Femur (tissue), 1 donor: ENCODE measurements around the gene SNX19.
"Not testable (repeated sequence)": the region's sequence is repeated elsewhere in the genome, so short reads cannot be mapped to it uniquely, and the experiment has no call there.

Experiments
- DNase-seq: peaks from one replicate; pipeline ENCODE4 v3.0.0-alpha.2; 2017

The SNX19 gene, protein sequence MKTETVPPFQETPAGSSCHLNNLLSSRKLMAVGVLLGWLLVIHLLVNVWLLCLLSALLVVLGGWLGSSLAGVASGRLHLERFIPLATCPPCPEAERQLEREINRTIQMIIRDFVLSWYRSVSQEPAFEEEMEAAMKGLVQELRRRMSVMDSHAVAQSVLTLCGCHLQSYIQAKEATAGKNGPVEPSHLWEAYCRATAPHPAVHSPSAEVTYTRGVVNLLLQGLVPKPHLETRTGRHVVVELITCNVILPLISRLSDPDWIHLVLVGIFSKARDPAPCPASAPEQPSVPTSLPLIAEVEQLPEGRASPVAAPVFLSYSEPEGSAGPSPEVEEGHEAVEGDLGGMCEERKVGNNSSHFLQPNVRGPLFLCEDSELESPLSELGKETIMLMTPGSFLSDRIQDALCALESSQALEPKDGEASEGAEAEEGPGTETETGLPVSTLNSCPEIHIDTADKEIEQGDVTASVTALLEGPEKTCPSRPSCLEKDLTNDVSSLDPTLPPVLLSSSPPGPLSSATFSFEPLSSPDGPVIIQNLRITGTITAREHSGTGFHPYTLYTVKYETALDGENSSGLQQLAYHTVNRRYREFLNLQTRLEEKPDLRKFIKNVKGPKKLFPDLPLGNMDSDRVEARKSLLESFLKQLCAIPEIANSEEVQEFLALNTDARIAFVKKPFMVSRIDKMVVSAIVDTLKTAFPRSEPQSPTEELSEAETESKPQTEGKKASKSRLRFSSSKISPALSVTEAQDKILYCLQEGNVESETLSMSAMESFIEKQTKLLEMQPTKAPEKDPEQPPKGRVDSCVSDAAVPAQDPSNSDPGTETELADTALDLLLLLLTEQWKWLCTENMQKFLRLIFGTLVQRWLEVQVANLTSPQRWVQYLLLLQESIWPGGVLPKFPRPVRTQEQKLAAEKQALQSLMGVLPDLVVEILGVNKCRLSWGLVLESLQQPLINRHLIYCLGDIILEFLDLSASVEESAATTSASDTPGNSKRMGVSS

DNA sequence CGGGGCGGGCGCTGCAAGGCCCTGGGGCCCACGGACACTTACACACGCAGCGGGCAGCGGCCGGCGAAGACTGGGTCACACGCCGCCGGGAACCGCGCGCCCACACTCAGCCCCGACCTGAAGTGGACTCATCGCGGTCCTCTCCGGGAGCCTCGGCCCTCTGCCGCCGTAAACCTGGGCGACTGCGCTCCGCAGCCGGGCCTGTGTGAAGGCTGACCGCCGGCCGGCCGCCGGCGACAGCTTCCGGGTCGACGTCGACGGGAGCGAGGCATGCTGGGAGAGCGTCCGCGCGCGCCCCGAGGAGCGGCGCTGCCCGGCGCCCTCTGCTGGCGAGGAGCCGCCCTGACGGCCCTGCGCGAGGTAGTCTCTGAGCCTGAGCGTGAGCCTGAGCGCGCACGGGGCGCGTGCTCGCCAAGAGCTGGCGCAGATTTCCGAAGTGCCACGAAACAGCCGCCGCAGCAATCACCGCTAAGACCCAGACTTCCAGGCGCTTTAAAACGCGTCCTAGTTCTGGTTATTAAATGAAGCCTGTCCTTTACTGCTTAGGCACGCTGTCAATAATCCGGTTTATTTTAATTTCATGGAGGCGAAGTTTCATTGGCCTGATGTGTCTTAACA lies at the start of gene SNX19:
Gene SNX19 (minus strand): TSS at position 242 of the 618 bp plus-strand sequence. CDS start 540 bp downstream, outside the sequence.
- peak; percentile 95 for DNase-seq

DNA sequence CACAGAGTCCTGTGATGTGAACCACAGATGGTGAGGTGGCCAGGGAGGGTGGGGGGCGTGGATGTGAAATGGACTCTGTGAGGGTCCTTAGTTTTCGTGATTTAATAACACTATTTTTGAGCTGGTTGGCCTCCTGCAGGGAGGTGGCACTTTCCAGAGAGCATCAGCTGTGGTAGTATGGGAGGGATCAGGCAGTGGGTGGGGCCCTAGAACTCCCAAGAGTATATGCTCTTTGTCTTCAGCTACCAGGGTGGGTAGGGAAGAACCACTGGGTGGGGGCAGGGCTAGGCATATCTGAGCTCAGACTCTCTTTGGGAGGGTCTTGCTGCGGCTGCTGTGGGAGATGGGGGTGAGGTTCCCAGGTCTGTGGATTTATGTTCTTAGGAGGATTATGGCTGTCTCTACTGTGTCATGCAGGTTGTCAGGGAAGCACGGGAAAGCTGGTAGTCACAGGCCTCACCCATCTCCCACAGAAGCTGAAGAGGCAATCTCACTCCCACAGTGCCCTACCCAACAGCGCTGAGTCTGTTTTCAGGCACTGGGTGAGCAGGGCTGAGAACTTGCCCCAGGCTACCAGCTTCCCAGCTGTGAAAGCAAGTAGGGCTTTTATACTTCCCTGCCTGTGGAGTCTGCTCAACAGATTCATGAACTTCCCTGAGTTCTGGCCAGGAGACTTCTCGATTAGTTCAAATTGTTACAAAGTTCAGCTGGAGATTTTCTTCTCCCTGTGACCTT lies 47.9 kb upstream of the SNX19 start:
- DNase-seq = no peak

DNA sequence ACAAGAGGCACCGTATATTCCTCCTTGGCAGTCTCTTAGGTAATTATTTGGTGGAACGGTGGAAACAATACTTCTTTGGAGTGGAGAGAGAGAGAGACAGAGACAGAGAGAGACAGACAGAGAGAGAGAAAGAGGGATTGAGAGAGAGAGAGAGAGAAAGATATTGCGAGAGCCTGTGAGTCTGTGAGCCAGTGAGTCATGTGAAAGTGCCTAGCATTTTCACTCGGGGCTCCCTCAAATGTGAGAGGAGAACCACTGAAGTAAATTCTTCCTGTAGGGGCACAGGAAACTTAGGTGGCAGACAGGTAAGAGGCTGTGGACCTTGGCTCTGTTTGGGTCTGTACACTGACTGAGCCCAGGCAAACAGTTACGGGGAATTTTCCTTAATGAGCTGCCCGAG lies 31.6 kb upstream of the SNX19 start:
- DNase-seq = no peak

DNA sequence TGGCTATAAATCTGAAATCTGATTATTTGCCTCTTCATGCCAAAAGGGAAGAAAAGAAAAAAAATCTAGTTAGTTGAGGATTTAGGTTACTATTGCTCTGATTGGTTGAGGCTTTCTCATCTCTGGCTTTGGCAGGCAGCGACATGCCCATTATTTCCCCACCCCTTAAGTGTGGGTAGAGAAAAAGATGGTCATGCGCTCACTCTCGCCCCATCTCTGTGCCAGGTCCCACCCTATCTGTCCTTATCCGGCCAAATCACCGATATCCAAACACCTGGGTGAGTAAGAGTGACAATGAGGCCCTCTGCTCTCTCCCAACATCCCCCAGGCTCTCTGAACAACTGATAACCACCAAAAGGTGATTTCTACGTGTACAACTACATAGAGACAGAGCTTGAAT lies 31.2 kb upstream of the SNX19 start:
- DNase-seq = no peak

DNA sequence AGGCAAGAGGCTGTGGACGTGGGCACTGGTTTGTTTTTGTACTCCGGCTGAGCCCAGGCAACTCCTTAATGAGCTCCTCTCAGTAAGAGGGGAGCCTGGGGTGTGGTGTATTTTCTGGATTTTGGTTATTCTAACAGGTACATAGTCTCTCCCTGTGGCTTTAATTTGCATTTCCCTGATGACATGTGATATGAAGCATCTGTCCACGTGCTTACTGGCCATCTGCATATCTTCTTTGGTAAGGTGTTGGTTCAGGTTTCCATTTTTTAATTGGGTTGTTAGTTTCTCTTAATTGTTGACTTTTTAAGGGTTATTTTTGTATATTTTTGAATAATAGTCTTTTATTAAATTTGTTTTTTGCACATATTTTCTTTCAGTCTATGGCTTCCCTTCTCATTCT lies 30.8 kb upstream of the SNX19 start:
- DNase-seq = no peak

DNA sequence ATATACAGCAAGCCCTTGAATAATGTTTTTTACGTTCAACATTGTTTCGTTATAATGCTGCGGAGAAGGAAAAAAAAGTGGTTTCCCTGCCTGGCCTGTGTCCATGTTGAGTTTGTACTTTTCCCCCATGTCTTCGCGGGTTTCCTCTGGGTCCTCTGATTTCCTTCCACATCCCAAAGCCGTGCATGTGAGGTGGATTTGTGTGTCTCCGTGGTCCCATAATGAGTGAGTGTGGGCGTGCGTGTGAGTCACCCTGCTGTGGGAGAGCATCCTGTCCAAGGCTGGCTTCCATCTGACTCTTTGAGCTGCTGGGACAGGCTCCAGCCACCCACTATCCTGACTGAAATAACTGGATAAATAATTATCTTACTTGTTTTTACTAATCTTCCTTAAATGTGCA lies 29.6 kb upstream of the SNX19 start:
- DNase-seq = peak; percentile 69

DNA sequence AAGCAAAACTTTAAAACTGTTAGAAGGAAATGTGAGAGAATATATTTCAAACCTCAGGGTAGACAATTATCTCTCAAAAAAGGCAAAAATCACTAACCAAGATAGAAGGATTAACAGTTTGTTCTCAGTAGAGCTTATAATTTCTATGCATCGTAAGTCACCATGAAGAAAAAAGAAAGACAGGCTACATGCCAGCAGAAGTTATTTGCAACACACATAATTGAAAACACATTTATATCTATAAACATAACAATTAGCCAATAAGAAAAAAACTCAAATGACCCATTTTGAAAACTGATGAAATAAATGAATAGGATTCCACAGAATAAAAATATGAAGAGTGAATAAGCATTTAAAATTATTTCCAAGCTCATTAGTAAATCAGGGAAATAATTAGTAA lies 24.4 kb upstream of the SNX19 start:
- DNase-seq = no peak

DNA sequence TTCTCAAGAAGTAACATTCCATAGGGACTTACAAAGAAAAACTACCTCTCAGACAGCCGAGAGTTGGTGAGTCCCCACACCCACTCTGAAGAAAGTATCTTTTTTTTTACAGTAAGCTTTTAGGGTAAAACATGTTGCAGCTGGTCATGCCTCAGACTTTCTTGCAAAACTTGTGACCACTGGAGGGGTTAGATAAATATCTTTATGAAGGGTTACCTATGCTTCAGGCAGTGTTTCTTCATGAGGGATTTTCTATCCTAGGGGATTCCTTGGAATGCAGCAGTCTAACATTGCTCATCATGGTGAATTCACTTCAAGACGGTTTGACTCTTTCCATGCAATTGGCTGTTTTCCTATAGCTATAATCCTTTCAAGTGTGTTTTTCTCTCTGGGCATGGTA lies 20.8 kb upstream of the SNX19 start:
- DNase-seq = no peak

DNA sequence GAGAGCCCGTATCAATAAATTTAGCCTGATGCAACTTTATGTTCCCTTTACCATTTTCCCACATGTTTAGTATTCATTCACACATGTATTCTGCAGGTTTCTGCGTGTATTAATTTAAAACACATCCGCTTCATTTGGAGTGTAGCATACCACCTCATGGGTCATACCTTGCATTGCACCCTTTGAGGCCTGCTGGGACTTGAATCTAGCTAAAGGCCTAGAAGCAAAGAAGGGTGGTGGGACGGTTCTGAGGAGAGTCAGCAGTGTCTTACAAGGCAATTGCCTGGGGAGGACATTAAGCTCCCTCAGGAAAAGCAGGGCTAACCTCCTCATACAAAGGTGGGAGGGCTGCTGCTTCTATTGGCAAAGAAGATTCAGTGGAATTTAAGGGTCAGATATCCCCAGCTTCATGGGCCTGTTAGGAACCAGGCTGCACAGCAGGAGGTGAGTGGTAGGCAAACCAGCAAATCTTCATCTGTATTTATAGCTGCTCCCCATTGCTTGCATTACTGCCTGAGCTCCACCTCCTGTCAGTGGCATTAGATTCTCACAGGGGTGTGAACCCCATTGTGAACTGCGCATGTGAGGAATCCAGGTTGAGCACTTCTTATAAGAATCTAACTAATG lies 15.9 kb upstream of the SNX19 start:
- DNase-seq = no peak

DNA sequence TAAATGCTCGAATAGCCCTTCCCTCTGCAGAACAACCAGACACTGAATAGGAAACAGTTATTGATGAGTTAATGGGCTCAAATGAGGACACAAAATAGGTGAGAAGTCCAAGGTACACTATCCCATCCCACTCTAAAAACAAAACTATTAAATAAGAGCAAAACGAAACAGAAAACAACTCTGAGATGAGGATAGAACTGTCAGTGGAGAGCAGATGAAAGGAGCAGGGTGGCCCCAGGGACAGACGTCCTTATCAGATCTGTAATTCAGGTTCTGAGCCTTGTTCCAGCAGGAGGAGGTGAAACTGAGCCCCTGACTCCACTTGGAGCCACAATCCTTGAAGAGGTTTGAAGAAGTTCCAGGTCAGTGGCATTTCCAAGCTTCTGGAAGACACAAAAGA lies 8.5 kb upstream of the SNX19 start:
- DNase-seq = no peak

DNA sequence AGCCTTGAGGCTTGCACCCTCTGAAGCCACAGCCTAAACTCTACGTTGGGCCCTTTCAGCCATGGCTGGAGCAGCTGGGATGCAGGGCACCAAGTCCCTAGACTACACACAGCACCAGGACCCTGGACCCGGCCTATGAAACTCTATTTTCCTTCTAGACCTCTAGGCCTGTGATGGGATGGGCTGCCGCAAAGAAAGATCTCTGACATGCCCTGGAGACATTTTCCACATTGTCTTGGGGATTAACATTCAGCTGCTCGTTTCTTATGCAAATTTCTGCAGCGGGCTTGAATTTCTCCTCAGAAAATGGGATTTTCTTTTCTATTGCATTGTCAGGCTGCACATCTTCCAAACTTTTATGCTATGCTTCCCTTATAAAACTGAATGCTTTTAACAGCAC lies 4.3 kb upstream of the SNX19 start:
- not testable (repeated sequence) for DNase-seq

DNA sequence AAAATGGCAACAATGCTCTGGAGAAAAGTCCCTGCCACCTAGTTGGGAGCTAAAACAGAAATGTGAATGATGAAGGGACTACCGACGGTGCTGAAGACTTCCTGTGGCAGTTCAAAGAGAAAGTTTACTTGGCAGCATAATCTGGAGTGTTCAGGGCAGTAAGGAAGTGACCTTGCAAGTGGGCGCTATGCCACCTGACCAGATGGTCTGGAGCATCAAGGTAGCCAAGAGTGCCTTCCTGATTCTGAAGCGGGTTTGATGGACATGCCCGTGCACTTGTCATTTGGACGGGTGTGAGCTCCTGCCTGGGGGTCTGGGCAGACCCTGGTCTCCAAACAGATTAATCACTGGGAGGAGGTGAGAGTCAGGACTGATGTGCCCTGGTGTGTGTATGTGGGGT lies 1.8 kb upstream of the SNX19 start:
- no peak for DNase-seq

DNA sequence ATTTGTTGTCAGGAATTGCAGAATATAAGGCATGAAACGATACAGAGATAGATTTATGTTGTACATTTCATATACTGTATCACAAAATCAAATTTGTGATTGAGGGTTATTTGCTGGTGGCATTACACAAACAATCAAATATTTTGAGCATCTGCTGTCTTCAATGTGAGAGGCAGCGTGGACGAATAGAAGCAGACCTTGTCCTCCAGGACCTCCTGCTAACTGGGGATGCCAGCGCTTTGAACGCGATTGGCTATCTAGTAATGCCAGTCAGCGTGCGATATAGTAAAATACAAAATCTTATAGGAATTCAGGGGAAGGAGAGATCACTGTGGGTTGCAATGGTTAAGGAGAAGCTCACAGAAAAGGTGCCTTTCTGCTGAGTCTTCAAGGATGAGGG lies 631 bp upstream of the SNX19 start:
- DNase-seq = no peak

DNA sequence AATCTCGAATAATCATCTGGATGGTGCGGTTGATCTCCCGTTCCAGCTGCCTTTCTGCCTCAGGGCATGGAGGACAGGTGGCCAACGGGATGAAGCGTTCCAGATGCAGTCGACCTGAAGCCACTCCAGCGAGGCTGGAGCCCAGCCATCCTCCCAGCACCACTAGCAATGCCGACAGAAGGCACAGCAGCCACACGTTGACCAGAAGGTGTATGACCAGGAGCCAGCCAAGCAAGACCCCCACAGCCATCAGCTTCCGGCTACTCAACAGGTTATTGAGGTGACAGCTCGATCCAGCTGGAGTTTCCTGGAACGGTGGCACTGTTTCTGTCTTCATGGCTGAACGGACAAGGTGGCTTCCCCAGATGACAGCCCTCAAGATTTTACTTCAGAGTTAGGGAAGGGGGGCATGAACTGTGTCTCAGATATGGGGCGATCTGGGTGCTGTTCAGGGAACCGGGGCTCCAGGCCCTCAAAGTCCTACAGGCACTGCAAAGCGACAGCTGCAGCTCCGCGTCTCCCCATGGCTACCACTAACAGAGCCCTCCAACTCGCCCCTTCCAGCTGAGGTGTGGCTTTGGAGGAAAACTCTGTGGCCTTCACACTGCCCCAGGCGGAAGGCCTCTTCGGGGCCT lies 559 bp downstream of the SNX19 start:
- no peak for DNase-seq

DNA sequence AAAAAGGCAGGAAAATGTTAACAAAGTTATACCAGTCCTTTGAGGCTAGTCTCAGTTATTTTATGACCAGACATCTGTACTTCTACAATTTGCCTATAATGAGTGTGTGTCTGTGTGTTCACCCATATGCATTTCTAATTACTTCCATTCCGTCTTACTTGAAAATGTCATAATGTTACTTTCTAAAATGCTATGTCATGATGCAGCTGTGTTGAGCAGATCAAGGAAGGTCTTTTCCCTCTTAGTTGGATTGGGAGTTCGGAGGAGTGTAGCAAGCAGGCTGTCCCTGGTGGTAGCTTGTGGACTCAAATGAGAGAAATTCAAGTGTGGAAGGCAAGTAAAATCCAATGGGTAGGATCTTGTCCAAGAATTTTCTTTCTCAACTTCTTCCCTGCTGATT lies 3.0 kb downstream of the SNX19 start:
- DNase-seq = no peak

DNA sequence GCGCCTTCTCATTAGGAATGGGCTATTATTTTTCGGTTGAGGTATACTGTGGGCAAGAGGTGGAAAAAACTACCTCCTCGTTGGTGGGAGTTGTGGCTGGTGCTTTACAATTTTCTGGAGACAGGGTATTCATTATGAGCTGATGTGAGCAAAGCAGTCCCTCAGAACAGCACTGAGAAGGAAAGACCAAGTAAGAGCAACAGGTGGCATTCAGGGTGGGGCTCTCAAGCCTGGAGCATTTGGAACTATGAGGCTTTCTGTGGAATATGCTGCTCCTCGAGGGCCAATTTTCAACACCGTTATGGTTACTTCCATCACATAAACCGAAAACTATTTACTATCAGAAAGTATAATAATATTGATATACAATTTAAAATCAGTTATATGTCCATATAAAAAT lies 3.7 kb downstream of the SNX19 start:
- DNase-seq = no peak

DNA sequence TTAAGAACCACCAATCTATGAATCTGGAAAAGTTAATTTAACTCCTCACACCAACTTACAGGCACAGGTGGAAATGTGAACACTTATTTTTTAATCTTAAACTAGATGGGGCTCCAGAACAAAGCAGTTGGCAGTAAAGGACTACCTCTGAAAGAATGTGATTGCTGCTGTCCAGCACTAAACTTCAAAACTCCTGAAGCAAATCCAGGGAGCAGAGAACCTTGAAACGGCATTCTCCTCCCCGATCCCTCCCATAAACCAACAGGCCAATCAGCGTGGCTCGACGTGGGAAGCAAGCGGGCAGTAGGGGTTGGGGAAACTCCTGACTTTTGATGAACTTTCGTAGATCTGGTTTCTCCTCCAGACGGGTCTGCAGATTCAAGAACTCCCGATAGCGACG lies 5.0 kb downstream of the SNX19 start:
- no peak for DNase-seq

DNA sequence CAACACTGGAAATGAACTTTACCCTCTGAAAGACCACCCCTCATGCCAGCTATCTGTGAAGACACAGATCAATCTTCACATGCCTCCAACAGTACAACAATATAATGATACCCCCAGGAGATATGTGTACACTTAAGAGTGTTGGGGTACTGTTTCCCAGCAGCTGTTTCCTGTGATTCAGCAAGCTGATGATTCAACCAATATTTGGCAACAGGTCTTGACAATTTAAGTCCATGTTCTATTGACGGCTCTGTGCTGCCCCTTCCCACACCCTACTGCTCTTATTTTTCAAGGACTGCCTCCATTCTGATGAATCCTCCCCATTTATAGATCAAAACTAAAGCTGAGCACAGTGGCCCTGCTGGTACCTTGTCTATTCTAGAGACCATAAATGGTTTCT lies 6.6 kb downstream of the SNX19 start:
- DNase-seq = no peak

DNA sequence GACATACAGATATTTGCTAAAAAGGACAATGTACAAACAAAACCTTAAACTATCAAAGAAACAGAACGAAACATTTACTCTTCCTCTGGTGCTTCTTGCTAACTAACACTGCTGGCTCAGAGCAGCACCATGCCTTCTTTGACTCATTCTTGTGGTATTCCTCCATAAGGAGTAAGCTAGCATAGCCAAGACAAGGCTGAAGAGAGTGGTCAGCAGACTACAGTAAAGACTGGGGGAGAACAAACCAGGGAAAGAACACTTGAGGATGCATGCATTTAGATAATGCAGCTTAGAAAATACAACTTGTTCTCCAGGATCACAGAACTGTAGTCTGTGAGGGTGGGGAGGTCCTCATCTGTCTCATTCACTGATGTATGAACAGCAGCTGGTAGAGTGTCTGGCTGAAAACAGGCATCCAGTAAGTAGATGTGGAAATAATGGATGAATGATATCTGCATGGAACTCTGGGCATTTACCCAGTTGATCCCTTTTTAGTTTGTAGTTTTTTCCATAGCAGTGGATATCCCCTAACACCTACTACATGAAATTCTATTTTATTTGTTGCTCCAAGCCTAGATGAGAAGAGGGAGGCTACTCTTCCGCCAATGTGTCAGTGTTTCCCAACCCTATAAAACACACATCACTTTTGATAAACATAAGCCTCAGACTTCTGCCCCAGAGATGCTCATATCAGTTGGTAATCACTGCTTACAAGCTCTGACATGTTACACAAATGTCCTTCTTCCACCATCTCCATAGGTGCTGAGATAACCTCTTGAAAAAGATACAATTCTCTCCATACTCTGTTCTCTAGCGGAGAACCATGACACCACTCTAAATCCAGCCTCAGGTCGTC lies 7.3 kb downstream of the SNX19 start:
- no peak for DNase-seq

DNA sequence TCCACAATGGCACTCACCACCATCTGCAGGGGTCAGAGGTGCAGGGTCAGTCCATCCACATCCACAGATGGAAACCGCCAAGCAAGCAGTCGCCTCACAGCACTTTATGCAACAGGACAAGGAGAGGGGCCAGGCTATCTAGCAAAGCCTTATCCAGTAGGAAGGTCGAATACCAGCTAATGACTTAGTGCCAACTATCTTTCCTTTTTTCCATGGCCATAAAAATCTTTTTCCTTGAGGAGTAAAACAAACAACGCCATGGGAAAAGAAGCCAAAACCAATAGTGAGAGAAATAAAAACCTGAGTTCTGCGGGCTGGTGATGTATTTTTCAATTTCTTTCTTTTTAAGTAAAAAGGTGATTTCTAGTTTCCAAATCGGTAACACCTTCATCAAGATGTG lies 8.2 kb downstream of the SNX19 start:
- no peak for DNase-seq

DNA sequence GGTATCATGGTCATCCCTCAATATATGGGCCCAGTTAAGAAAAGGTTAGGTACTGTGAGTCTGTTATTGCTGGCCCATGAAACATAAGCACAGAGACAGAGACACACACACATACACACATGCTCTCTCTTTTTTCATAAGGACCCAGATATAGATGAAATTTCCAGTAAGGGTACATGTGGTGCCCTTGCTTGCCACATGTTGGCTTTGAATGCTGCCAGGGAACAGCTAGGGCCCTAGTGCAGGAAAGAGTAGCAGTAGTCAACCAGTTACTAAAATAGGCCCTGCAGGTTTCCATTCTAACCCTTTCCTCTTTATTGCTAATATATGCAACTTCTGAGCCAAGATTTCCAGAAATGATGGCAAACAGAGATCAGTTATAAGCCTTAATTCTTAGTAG lies 9.1 kb downstream of the SNX19 start:
- no peak for DNase-seq
